Raji (cell line): ENCODE results near the gene ACOX2.

Experiments used
- POLR2A ChIP-seq: IDR thresholded peaks from 2 replicates; pipeline ENCODE4 v1.6.1; 2011; ENCODE audit warnings: low read depth, low read length, control low read depth; ENCODE audit not compliant: insufficient read depth

ACOX2 gene

GRCh38 chr3:58572013-58572633 is 35.1 kb upstream of the ACOX2 start:
- no peak for TF ChIP-seq POLR2A

GRCh38 chr3:58570851-58571250 is 33.9 kb upstream of the ACOX2 start:
- TF ChIP-seq POLR2A = no peak

- TF ChIP-seq POLR2A = no peak
Observed at GRCh38 chr3:58569287-58570001, 32.5 kb upstream of the ACOX2 start.

- TF ChIP-seq POLR2A = no peak
Observed at GRCh38 chr3:58568572-58569286, 31.7 kb upstream of the ACOX2 start.

GRCh38 chr3:58567251-58567515 is 30.2 kb upstream of the ACOX2 start:
- no peak for TF ChIP-seq POLR2A

GRCh38 chr3:58566398-58567250 is 29.6 kb upstream of the ACOX2 start:
- no peak for TF ChIP-seq POLR2A

GRCh38 chr3:58565621-58566397 is 28.8 kb upstream of the ACOX2 start:
- no peak for TF ChIP-seq POLR2A

GRCh38 chr3:58564456-58565160 is 27.6 kb upstream of the ACOX2 start:
- TF ChIP-seq POLR2A = no peak

- TF ChIP-seq POLR2A = no peak
Observed at GRCh38 chr3:58564054-58564453, 27.1 kb upstream of the ACOX2 start.

- no peak for TF ChIP-seq POLR2A
Observed at GRCh38 chr3:58563386-58564035, 26.5 kb upstream of the ACOX2 start.

- TF ChIP-seq POLR2A = no peak
Observed at GRCh38 chr3:58562498-58562897, 25.5 kb upstream of the ACOX2 start.

- TF ChIP-seq POLR2A = no peak
Observed at GRCh38 chr3:58560771-58561311, 23.9 kb upstream of the ACOX2 start.

- no peak for TF ChIP-seq POLR2A
Observed at GRCh38 chr3:58559586-58559985, 22.6 kb upstream of the ACOX2 start.
